HG03469 (cell line): ENCODE measurements around the gene CEBPG.

Source experiments
- ATAC-seq: cut with Tn5 transposase; IDR thresholded peaks from one replicate; pipeline ENCODE4 v1.9.1; 2021; ENCODE audit warnings: mild to moderate bottlenecking, moderate library complexity, moderate number of reproducible peaks; ENCODE audit not compliant: unreplicated experiment

CEBPG gene

DNA sequence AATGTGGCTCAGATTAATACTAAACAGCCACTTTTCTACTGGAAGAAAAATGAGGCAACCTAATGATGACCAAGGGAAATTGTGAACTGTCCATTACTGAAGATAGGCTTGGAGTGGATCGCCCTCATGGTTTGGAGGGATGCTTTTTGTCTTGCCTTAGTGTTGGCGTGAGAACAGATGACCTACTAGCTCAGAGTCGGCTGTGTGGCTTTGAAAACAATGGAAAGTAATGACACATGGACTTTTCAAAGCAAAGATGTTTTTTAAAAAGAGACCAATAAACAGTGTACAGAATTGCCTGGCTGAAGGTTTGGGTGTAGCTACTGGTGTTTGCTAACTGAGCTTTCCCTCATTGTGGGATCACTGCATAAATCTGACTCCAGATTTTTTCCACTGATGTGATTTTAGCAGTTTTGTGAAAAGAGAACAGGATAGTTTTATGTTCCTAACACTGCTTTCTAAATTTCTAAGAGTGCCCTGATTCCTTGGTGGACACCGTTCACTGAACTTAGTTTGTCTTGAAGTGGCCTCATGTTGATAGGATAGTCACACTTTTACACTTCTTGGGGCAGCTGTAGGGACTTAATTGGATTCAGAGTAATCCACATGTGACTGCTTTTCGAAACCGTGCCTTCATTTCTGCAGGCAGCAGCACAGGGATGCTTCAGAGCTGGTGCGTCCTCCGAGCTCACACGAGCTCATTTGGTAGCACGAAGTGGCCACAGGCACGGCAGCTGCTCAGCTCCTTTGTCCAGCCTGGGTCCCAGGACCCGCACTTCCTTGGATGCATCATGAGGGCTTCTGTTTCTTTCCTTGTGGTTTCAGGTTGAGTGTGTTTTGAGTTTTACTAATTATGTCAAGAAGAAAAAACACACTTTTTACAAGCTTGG, 4.3 kb downstream of the CEBPG start:
- no peak for ATAC-seq

GRCh38 chr19:33379151-33379829, 5.8 kb downstream of the CEBPG start:
- no peak for ATAC-seq

GRCh38 chr19:33381101-33381500, 7.6 kb downstream of the CEBPG start:
- ATAC-seq, result no peak

GRCh38 chr19:33382006-33382405, 8.5 kb downstream of the CEBPG start:
- ATAC-seq, result no peak

DNA sequence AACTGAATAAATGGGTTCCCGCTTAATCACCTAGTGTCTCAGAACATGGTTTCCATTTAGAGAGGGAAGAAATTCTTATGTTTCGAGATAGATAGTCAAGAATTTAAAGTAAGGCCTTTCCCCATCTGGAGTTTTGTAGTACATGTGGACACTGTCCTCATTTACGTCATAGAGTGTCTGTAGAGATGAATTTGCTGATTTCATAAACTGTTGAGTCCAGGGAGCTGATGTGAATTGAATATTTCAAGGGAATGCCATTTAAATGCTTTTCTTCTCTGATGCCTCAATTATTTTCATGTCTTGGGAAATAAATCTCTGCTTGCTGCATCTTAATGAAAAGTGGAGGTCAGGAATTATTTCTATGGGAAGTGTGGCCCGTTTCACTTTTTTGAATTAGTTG, 9.5 kb downstream of the CEBPG start:
- ATAC-seq, result no peak

- ATAC-seq, result no peak
Observed at GRCh38 chr19:33383720-33384292, 10.3 kb downstream of the CEBPG start.

DNA sequence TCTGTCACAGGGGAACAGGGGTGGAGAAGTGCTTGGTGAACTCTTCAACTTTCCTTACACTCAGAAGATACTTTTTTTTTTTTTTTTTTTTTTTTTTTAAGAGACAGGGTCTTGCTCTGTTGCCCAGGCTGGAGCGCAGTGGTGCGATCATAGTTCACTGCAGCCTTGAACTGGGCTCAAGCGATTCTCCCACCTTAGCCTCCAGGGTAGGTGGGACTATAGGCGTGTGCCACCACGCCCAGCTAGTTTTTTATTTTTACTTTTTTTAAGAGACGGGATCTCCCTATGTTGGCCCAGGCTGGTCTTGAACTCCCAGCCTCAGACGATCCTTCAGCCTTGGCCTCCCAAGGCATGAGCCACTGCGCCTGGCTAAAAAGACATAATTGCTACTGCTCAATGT, 11.5 kb downstream of the CEBPG start:
- ATAC-seq, result no peak

DNA sequence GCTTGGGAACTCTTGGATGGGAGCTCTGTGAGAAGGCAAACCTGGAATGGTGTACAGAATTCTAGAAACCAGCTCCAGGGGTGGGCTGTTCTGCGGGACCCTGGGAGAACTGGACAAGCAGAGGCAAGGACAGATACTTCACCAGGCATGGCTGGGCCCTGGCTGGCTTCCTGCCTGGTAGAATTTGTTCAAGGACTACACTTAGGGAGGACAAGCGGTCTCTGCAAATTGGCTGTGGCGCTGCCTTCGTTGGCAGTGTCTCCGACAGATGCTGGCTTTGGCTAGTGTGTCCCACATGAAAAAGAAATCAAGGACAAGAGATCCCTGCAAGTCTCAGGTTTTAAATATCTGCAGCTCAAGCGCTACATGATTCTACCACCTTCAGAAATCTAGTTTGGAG, 12.4 kb downstream of the CEBPG start:
- no peak for ATAC-seq

- ATAC-seq, result no peak
Observed at GRCh38 chr19:33386361-33386858, 12.9 kb downstream of the CEBPG start.

GRCh38 chr19:33387351-33388230, 14.1 kb downstream of the CEBPG start:
- no peak for ATAC-seq

GRCh38 chr19:33388231-33388724, 14.8 kb downstream of the CEBPG start:
- no peak for ATAC-seq

DNA sequence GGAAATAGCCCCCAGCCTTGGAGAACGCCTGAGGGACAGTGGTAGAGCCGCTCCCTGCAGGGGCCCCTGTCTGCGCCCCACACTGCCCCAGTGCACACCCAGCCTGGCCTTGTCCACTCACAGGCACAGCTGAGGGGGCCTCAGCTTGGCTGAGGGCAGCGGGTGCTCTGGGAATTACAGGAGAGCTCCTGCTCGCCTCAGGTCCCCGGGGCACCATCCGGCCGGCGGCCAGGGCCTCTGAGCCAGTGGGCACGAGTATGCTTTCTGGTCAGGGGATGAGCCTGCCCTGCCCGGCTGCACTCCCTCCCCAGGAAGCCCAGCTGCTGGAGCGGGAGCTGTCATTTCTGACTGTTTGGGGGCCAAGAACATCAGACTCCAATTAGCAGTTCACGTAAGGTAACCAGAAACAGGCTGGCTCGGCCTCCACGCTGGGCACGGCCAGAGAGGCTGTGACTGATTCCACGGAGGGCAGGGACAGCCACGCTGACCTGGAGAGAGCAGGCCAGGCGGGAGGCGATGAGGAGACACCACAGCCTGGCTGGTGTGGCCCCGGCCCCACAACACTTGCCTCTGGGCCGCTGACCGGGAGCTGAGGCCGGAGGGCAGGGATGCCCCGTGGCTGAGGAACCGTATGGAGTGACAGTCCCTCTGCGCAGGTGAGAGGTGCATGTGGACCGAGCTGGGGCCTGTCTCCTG, 15.4 kb downstream of the CEBPG start:
- ATAC-seq, result no peak

DNA sequence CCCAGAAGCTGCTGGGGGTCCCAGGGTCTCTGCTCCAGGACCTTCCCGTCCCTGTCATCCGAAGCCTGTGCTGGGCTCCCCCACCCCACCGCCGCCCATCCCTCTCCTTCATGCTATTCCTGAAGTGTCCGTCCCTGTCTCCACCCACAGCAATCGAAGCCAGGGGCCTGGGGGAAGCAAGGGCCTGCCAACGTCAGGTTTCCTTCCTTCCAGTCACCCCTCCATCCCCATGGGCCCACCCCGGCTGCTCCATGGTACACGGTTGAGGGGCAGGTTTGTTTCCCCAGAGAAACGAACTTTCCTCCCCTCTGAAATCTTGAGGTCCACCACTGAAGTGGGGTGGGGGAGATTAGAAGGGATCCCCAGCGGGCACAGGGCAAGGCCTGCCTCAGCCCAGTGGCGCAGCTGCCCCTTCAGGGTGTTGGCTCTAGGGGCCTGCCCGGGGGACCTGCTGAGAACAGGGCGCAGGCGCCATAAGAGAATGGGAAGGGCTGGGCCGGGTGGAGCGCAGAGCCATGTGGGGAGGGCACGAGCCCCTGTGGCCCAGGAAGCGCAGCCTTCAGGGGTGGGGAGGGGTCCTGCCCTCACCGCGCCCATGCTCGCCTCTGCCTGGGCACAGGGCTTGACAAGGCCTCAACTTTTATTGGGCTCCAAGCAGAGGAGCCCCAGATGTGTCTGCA, 16.1 kb downstream of the CEBPG start:
- ATAC-seq, result no peak

DNA sequence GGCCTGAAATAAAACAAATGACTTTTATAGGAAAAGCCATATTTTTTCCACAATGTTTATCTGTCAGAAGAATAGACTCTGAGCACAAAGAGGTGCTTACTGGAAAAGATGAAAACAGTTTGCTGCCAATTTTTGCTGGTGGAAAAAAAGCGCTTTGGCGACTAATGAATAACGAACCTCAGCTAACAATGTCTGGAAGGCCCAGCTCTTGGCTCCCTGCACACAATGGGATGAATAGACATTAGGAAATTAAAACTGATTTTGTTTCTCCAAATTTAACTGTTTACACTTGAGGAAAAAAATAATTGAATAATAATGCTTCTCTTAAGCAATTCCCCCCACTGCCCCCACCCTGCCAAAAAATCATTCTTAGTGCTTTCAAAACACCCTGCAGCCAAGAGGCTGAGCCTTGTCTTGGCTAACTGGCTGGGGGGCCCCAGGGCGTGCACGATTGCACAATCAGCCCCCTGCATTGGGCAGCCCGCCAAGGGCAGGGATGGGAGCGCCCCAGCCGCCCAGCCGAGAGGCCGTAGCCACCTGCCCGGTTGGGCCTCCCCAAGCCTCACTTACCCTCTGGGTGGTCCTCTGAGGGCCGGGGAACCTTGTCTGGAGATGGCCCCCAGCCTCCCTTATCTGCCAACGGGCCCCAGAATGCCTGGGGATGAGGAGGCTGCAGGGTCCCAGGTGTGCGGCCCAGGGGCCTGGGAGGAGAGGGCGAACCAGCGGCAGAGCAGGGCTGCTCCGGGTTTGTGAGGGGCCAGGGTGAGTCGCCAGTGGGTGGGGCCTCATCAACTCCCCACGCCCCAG, 16.8 kb downstream of the CEBPG start:
- no peak for ATAC-seq

- no peak for ATAC-seq
Observed at GRCh38 chr19:33390908-33391630, 17.6 kb downstream of the CEBPG start.

DNA sequence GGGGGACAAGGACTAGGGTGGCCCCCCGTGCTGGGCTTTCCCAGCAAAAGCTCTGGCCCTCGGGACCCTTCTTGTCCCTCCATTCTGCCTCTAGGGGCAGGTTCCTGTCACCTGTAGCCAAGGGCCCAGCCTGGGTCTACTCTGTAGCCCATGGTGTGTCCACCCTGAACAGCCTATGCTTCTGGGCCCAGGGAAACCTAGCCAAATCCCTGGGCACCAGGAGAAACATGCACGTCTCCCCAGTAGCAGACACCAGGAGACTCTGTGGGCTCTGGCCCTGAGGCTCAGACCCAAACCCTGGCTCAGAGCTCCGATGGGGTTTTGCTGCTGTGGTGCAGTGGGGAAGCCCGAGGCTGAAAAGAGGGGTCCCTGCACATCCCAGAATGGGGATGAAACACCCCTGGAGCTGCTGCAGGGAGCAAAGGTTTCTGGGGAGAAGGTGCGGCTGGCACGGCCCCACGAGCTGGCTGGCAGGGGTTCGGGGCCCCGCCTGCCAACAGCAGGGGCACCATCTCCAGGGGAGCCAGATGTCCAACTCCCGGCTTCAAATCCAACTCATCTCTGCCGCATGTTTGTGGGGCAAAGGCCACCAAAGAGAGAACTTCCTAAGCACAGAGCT, 18.2 kb downstream of the CEBPG start:
- no peak for ATAC-seq
